Left ventricle myocardium inferior (tissue), 1 donor: ENCODE measurements around the gene M6PR. TPM values are rescaled to one million over a fixed set of nuclear protein-coding genes. Genes with fewer than 3 reads are reported as not detected.

Experiments used
- DNase-seq: peaks from one replicate; pipeline ENCODE4 v3.0.0-alpha.2; 2020
- H3K27ac ChIP-seq: fragments of 200-600 bp; replicated peaks from 2 replicates; pipeline ENCODE4 v1.8.0; 2021
- H3K27me3 ChIP-seq: fragments of 200-600 bp; 2 replicates; pipeline ENCODE4 v1.8.0; 2021; ENCODE audit warnings: low read depth
- H3K36me3 ChIP-seq: fragments of 200-600 bp; 2 replicates; pipeline ENCODE4 v1.8.0; 2021
- H3K4me1 ChIP-seq: fragments of 200-600 bp; 2 replicates; pipeline ENCODE4 v1.8.0; 2021
- H3K4me3 ChIP-seq: fragments of 200-600 bp; 2 replicates; pipeline ENCODE4 v1.8.0; 2021; ENCODE audit warnings: mild to moderate bottlenecking, moderate library complexity
- H3K9me3 ChIP-seq: fragments of 200-600 bp; replicated peaks from 2 replicates; pipeline ENCODE4 v1.8.0; 2021
- CTCF ChIP-seq: fragments of 200-600 bp; IDR thresholded peaks from 2 replicates; pipeline ENCODE4 v1.8.0; 2021; ENCODE audit warnings: antibody characterized with exemption, mild to moderate bottlenecking, borderline replicate concordance
- intact Hi-C: fragments of 100-400 bp; cut with micrococcal nuclease; formaldehyde crosslinking; loops from one replicate; pipeline ENCODE4 v1.11.0; 2022
- long read RNA-seq: library from polyadenylated mRNA; unstranded; transcript quantifications from one replicate; pipeline ENCODE4 v2.0.0, GENCODE V29; 2021
- total RNA-seq: library from RNA; stranded (reverse); fragmentation: NEBNext Ultra II Directional; extraction: Animal tissue kit (Norgen Biotek cat#: 25700); gene quantifications from one replicate; pipeline ENCODE4 v1.2.1, GENCODE V29; 2021
- donor health status: DM: no; HTN: yes; CAD: no; lungs with severe emphysema.

The M6PR gene
- 94.2 TPM for total RNA-seq
- long read RNA-seq, transcript M6PR-201 (7 exons, 2,756 nt) = major isoform, 129 of 137 reads
- long read RNA-seq, partial matches to known transcripts = 2 of 137 reads
- long read RNA-seq, other reads (novel, unspliced or antisense) = 6 of 137 reads

GRCh38 chr12:8949342-8950220, at the start of gene M6PR:
TSS of gene M6PR (minus strand) at chr12:8949645. CDS start at chr12:8946404, 3,241 bp downstream.
- peak within 1 kb of the TSS; percentile 78 for H3K4me3 ChIP-seq
- intact Hi-C loops = loop anchor here (5.0 kb wide), 1 partner anchor 93 kb away; no protein-coding TSS in a partner anchor
- H3K4me1 ChIP-seq = peaks cover 51% of the 10 kb centered on the region
- peaks cover 7% of the 10 kb centered on the region for H3K9me3 ChIP-seq
- H3K36me3 ChIP-seq = peaks cover 22% of the 10 kb centered on the region
- peak; percentile 69 for TF ChIP-seq CTCF
- peak within 1 kb of the TSS; percentile 98 for H3K27ac ChIP-seq
- peak; percentile 91 for DNase-seq
- H3K27me3 ChIP-seq = no peaks in the 10 kb centered on the region

- intact Hi-C loops = no loop called here
- Histone ChIP-seq H3K27me3 (no peaks in the 10 kb centered on the region), H3K9me3 (no peaks in the 10 kb centered on the region), H3K4me3 (no peak overlapping the region), H3K27ac (no peak overlapping the region), H3K4me1 (peaks cover 11% of the 10 kb centered on the region), H3K36me3 (no peaks in the 10 kb centered on the region)
- DNase-seq = no peak
- no peak for TF ChIP-seq CTCF
Measured at GRCh38 chr12:8996682-8997405, 47.4 kb upstream of the M6PR start.

- TF ChIP-seq CTCF = no peak
- Histone ChIP-seq H3K9me3 (no peaks in the 10 kb centered on the region), H3K27me3 (no peaks in the 10 kb centered on the region), H3K27ac (no peak overlapping the region), H3K36me3 (no peaks in the 10 kb centered on the region), H3K4me3 (no peak overlapping the region), H3K4me1 (peaks cover 23% of the 10 kb centered on the region)
- intact Hi-C loops = no loop called here
- no peak for DNase-seq
Measured at GRCh38 chr12:8995021-8995775, 45.8 kb upstream of the M6PR start.

GRCh38 chr12:8993827-8994226, 44.4 kb upstream of the M6PR start:
- no peaks in the 10 kb centered on the region for H3K36me3 ChIP-seq
- H3K9me3 ChIP-seq = no peaks in the 10 kb centered on the region
- no peaks in the 10 kb centered on the region for H3K27me3 ChIP-seq
- no peak overlapping the region for H3K4me3 ChIP-seq
- intact Hi-C loops = no loop called here
- DNase-seq = no peak
- H3K27ac ChIP-seq = no peak overlapping the region
- peaks cover 29% of the 10 kb centered on the region for H3K4me1 ChIP-seq
- no peak for TF ChIP-seq CTCF
